ENCODE measurements around the gene GLG1.

Gene GLG1

DNA sequence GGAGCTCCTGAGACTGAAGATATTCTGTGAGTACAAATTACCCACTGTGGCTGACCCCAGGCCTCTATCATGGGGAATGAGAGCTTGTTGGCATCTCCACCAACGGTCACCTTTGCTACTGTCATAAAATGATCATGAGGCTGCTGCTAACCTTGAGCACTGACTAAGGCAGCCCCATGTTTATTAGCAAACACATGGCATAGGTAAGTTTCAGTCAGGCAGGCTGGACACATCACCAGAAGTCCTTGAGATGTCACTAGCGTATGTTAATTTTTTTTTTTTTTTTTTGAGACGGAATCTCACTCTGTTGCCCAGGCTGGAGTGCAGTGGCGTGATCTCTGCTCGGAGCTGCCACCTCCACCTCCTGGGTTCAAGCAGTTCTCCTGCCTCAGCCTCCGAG lies 1.5 kb upstream of the GLG1 start:
- no peak for DNase-seq

DNA sequence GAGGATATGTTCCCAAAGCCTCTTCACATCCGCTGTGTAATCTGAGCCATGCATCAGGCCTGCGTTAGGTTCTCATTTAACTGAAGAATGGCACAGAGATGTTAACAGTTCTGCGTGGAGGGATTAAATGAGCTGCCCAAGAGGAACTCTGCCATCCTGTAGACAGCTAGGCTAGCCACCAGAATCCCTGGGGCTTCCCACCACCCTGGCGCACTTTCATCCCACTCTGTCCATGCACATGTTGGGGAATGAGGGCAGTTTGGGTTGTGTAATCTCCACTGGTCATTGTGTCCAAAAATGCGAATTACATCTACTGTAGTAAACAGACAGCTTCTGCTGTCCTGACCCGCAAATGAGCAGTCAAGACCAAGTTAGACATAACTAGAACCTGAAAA lies 1.0 kb upstream of the GLG1 start:
- peak in 1 of 2 donors; percentile 15 for DNase-seq

DNA sequence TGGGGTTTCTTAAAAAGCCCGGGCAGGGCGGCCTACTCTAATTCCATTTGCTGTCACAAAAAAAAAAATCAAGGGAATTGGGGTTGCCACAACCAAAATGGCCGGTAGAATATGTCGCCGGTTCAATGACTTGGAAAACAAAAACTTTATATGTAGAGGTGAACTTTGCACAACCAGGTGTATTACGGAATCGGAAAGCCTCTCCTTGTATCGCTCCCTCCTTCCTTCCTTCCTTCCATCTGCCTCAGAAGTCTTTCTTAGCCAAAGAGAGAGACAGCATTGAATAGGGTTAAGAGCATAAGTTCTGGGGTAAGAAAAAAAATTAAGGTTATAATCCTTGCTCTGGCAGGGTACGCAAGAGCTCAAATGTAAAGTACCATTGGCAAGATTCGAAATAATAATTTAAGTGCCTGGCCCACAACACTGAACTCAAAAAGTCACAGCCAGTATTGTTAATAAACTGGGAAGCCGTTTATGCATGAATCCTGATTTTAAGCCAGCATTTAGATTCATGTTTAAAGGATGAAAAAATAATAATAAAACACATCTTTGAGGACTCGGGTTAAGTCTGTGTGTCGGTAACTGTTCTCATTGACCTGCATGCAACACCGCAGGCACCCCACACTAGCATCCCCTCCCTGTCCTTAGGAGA lies 522 bp upstream of the GLG1 start:
- DNase-seq: no peak

DNA sequence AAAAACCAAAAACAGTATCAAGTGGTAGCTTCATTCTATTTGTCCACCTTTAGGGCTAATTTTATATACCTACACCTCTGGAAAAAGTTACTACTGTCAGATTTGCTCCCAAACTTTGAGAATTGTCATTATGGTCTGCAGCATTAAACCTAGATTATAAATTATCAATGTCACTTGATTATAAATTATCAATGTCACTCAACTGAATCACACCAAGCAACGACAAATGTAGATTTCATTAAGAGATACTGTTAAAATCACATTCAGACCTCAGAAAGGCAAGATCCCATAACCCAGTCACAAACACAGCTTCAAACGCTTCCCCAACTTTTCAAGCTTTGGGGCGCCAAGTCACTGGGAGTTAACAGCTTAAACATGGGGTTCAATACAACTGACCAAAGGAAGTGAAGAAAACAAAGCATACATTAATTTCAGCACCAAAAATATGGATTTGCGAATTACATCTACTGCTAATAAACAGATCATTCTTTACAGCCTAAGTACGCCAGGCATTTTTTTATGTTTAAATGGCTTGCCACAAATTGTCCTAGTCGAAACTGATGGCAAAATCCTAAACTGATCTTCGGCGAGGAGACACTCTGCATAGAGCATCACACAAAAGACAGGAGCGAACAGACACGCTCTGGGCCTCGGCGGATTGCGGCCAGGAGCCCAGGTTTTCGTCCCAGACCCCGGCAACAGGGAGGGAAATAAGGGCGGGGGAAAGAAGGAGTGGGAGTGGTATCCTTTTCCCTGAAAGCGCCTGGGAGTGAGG lies 981 bp downstream of the GLG1 start:
- peak in 1 of 2 donors; percentile 36 for DNase-seq

DNA sequence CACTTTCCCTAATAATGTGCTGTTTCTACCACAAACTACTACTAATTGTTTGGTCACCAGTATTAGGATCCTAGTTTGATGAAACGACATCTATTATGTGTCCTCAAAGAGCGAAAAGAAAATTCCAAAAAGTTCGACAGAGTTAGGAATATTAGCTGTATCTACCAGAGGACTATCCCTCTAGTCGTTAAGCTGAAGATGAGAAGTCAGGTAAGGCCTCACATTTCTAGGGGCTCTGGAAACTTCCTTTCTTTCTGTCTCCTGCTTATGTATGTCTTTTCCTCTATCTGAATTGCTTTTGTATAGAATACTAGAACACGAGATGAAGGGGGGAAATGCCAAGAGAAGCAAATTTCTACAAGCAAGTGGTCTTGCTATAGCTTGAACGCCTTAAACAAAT lies 1.6 kb downstream of the GLG1 start:
- no peak for DNase-seq

DNA sequence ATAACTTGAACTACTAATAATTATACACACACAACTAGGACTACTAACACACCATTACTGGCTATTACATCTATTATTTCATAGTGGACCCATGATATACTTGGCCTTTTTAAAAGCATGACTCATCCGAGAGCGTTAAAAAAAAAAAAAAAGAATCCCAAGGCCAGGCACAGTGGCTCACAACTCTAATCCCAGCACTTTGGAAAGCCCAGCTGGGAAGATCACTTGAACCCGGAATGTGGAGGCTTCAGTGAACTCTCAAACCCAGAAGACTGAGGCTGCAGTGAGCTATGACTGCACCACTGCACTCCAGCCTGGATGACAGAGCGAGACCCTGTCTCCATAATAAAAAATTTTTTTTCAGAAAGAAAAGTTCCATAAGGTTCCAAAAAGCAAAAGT lies 3.1 kb downstream of the GLG1 start:
- peak in 1 of 2 donors; percentile 18 for DNase-seq

DNA sequence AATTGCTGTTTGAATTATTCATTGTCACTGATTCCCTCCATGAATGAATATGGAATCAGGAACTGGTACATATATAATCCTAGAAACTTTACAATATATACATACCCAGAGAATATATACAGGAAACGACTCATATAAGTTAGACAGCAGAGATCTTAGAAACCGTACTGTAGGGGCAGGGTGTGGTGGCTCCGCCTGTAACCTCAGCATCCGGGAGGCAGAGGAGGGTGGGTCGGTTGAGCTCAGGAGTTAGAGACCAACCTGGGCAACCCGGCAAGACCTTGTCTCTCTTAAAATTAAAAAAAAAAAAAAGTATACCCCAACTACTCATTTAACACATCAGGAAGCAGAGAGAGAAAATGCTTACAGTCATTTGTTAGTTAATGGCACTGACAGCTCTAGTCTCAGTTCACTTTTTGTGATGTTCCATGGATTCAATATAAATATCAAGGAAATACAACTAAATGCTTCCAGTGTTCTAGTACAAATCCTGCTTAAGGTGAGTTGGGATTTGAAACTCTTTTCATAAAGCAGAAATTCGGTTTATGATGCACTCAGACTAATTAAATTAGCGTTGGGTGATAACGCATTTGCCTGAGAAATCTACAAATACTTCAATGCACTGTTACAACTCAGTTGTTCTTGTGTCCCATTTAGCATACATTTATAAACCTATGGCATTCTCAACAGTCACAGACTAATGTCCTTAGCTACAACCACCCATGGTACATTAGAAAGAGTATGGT lies 5.6 kb downstream of the GLG1 start:
- no peak for DNase-seq

DNA sequence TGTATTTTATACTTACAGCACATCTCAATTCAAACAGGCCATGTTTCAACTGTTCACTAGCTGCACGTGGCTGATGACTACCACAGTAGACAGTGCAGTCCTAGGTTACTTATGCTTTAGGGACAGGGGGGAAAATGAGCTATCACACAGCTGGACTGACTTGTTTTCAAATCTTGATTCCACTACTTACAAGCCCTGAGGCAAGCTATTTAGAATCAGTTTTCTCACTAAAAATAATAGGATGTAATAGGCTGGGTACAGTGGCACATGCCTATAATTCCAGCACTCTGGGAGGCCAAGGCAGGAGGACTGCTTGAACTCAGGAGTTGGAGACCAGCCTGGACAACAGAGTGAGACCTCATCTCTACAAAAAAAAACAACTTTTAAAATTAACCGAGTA lies 10.3 kb downstream of the GLG1 start:
- no peak for DNase-seq

DNA sequence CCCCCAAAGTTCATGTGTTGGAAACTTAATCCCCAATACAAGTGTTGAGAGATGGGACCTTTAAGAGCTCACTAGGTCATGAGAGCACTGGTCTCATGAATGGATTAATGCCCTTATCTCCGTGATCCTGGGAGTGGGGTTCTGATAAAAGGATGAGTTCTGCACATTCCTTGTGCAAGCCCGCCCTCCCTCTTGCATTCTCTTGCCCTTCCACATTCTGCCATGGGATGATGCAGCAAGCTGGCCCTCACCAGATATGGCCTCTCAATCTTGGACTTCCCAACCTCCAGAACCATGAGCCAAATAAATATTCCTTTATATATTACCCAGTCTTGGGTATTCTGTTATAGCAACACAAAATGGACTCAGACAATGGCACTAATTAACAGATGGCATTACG lies 14.1 kb downstream of the GLG1 start:
- DNase-seq: no peak

DNA sequence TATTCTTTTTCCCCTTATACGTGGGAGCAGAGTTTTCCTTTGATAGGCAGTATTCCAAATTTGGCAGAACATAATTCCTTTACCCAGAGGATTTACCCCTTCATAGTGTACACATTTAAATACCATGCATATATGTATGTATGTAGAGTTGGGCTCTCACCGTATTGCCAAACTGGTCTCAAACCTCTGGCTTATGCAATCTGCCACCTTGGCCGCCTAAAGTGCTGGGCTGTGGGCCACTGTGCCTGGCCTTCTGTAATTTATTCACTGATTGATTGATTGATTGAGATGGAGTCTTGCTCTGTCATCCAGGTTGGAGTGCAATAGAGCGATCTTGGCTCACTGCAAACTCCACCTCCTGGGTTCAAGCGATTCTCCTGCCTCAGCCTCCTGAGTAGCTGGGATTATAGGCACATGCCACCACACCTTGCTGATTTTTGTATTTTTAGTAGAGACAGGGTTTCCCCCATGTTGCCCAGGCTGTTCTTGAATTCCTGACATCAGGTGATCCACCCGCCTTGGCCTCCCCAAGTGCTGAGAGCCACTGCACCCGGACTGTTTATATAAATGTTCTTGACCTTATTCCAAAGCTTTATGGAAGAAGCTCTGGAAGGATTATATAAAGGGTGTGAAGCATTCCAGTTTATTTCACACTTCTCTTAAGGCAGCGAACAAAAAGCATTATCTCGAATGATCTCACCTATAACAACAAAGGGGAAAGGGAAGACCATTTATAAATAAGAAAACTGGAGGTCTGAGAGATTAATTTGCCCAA lies 14.9 kb downstream of the GLG1 start:
- DNase-seq: no peak

DNA sequence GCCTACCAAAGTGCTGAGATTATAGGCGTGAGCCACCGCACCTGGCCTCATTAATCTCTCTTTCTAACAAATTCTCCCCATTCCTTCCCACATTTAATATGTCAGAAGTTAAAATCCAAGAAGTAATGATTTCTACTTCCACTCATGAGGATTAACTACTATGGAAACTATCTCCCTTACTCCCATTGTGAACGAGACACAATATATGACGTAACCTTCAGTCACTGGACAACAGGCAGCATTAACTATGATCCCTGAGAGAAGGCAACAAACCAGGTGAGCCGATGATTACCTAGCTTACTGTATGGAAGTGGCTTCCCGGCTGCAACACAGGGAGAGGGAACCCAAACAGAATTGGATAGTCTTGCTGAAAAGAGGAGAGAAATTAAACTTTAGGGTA lies 20.0 kb downstream of the GLG1 start:
- DNase-seq: no peak

DNA sequence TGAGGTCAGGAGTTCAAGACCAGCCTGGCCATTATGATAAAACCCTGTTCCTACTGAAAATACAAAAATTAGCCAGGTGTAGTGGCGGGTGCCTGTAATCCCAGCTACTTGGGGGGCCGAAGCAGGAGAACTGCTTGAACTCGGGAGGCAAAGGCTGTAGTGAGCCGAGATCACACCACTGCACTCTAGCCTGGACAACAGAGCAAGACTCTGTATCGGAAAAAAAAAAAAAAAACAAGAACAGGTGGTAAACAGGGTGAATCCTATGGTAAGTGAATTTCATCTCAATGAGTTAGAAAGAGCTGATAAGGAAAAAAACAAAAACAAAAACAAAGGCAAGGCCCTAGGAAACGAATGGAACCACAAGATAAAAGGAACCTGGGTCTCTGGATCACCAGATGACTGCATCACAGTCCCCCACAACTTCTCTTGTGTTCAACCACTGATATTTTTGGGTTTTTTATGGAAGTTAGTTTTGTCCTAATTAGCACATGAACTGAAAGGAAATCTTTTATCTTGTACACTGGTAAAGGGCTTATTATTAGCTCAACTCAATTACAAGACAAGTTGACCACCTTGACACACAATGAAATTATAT lies 21.0 kb downstream of the GLG1 start:
- peak; percentile 41 to 67 for DNase-seq

DNA sequence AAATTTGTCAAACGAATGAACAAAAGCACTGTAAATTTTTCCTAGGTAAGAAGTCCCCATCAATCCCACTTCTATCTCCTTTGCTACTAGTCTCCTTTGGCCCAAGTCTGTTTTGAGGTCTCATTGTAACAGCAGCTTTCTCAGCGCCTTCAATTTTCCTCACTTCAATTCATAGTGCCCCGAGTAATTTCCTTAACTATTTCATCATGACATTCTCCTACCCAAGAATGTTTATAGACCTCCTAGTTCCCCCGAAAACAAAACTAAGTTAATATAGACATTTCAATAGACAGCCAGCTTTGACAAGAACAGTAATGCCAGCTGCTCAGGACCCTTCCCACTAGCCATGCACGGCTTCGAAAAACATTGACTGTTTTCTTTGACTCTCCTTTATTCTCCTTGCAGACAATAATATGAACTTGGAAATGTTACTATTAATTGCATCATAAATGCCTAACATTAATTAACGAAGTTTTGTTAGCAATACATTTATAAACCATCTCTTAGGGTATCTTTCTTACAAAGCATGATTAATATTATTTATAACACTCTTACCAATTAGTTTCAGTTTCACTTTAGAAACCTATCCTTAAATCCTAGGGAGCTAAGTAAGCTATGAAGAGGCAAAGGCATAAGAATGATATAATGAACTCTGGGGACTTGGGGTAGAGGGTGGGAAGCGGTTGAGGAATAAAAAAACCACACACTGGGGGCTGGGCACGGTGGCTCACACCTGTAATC lies 22.8 kb downstream of the GLG1 start:
- DNase-seq: no peak

DNA sequence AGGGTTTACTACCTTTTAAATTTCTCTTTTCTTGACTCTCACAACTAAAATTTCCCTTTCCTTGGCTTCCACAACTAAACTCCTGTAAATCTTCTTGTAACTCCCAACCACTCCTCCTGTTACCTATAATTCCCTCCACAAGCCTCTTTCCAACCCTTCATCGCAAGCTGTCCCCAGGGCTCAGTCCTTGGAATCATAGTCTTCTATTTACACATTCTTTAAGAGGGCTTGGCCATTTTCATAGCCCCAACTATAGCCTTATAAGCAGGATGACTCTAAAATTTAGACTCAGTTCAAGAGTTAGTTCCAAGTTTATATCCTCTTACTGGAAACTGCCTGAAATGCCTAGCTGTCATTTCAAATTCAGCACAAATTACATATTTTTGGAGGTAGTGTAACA lies 23.9 kb downstream of the GLG1 start:
- DNase-seq: no peak

DNA sequence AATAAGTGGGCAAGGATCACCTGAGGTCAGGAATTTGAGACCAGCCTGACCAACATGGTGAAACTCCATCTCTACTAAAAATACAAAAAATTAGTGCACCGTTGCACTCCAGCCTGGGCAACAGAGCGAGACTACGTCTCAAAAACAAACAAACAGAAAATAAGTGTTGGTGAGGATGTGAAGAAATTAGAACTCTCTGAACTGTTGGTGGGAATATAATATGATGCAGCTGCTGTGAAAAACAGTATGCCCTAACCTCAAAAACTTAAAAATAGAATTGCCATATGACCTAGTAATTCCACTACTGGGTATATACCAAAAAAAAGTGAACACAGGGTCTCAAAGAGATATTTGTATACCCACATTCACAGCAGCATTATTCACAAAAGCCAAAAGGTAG lies 26.1 kb downstream of the GLG1 start:
- no peak for DNase-seq

DNA sequence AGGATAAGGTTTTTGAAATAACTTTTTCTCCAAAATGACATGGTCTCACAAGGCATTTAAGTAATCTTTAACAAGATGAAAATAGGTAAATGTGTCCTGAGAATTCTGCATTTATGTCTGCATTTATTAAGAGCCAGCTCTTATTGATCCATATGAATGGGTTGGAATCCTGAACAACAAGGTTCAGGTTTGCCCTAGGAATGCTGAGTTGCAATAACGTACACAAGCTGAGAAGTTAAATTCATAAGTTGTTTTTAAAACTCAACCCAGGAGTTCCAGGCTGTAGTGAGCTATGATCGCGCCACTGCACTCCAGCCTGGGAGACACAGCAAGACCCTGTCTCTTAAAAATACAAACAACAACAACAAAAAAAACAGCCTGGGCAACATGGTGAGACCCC lies 28.1 kb downstream of the GLG1 start:
- DNase-seq: no peak

DNA sequence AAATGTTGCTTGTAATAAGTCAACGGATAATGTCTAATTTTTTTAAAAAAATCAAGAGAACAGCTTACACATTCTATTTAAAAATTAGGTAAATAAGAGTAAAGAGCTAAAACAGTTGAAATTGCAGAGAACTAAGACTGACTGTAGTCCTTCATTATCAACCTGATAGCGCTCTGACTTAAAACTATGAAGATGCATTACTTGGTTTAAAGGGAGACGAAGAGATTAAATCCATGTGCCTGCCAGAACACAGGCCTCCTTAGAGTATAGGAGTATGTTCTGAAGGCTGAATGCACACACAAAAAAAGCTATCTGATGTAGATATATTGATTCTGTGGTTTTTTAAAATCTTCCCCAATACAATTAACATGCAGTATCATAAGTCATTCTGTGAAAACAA lies 28.5 kb downstream of the GLG1 start:
- no peak for DNase-seq

DNA sequence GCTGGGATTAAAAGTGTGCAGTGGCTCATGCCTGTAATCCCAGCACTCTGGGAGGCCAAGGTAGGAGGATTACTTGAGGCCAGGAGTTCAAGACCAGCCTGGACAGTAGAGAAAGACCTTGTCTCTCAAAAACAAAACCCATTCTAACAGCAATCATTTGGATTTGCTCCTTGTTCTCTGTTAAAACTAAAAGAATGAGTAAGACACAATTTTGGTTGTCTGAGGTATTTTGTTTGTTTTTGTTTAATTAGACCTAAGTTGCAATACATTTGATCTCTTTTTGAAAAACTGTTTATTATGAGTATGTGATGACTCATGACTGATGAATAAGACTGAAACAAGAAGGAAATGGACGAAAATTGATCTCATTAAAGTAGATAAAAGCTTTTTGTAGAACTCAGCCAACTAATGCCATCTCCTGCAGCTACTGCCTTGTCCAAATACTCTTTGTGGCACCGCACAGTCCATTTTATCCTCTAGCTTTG lies 29.0 kb downstream of the GLG1 start:
- peak; percentile 25 to 38 for DNase-seq

DNA sequence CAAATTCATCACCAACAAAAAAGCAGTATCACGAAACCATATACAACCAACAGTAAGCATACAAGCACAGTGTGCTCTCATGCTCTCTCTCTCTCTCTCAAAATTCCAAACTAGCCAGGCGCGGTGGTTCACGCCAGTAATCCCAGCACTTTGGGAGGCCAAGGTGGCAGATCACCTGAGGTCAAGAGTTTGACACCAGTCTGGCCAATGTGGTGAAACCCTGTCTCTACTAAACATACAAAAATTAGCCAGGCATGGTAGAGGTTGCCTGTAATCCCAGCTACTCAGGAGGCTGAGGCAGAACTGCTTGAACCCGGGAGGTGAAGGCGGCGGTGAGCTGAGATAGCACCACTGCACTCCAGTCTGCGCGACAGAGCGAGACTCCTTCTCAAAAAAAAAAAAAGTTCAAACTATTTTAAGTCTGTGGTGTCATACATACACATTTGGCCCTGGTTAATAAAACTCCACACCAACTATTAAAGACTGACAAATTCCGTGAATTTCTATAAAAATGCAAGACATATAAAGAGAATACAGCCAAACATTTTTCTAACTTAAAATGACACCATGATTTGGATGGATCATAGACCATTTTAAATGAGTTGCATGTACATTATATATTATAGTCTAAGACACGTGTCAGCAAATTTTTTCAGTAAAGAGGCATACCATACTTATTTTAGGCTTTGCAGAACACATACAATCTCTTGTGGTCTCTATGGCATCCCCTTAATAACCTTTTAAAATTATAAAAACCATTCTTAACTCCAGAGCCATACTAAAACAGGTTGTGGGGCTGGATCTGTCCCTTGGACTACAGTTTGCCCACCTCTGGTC lies 30.9 kb downstream of the GLG1 start:
- DNase-seq: no peak

DNA sequence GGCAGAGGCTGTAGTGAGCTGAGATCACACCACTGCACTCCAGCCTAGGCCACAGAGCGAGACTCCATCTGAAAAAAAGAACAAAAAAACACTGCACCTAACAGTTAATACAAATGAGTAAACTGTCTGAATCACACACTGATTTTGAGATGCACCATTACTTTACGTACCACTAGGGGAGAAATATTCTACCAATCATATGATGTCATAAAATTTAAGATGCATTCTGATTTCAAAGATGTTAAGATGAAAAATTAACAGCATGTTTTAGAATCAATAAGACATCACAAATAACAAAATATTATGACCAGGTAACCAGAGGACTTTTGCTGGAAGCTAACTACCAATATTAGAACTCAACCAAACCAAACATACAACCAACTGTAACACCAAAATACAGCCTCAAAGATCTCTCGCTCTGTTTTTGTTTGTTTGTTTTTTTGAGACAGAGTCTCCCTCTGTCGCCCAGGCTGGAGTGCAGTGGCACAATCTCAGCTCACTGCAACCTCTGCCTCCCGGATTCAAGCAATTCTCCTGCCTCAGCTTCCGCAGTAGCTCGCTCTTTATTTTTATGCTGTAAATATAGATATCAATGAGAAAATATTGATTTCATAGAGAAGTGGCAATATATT lies 31.6 kb downstream of the GLG1 start:
- no peak for DNase-seq

DNA sequence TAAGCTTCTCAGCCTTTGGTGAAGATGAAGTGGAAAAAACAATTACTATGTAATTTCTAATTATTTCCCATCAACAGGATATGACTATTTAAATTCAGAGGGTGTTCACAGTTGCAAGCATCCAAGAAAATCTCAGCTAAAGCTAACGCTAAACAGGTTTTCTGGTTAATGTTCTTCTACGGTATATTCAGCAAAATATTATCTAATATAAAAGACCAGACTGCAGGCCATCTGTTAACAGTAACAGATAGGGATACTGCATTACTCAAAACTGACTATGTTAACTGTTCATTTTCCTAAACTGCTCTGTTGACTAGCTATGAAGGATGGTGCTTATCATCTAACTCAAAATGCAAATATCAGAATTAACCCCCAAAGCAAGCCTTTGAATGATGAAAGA lies 32.8 kb downstream of the GLG1 start:
- no peak for DNase-seq

Data from inflammatory macrophage treated with lipopolysaccharide for 1 hour (primary cell).